Aorta (tissue), 5 donors: Measurements from ENCODE around the gene TRABD2B. TPM values are rescaled to one million over a fixed set of nuclear protein-coding genes. Genes with fewer than 3 reads are reported as not detected.

Experiments
- ATAC-seq: fragments of 200-7000 bp; cut with Tn5 transposase; one replicate; pipeline ENCODE4 v1.9.1; 2022; ENCODE audit warnings: moderate library complexity; ENCODE audit not compliant: low FRiP score
- DNase-seq, 2 donors: peaks; one replicate each; pipeline ENCODE4 v3.0.0-alpha.2; 2020
- H3K27ac ChIP-seq, 2 donors: one replicate each; pipeline ENCODE4 v1.5.1; 2013; ENCODE audit warnings: low read length in 2 of 2, mild to moderate bottlenecking in 2 of 2, moderate library complexity in 2 of 2, control low read depth in 1 of 2, inconsistent platforms in 1 of 2, low read depth in 1 of 2
- H3K27me3 ChIP-seq, 2 donors: one replicate each; pipeline ENCODE4 v1.6.1; 2013; ENCODE audit warnings: control low read depth in 1 of 2, low read length in 1 of 2, mild to moderate bottlenecking in 1 of 2, moderate library complexity in 1 of 2; ENCODE audit not compliant: insufficient read depth in 2 of 2, control insufficient read depth in 1 of 2
- H3K36me3 ChIP-seq, 2 donors: one replicate each; pipeline ENCODE4 v1.6.1; 2013; ENCODE audit warnings: control low read depth in 1 of 2, low read length in 1 of 2, mild to moderate bottlenecking in 1 of 2; ENCODE audit not compliant: insufficient read depth in 2 of 2, control insufficient read depth in 1 of 2
- H3K4me1 ChIP-seq, 2 donors: one replicate each; pipeline ENCODE4 v1.6.1; 2013; ENCODE audit warnings: low read length in 2 of 2, control low read depth in 1 of 2, mild to moderate bottlenecking in 1 of 2, moderate library complexity in 1 of 2; ENCODE audit not compliant: insufficient read depth in 2 of 2, control insufficient read depth in 1 of 2
- H3K4me3 ChIP-seq, 2 donors: one replicate each; pipeline ENCODE4 v1.5.1; 2013; ENCODE audit warnings: low read length in 2 of 2, control low read depth in 1 of 2, mild to moderate bottlenecking in 1 of 2
- H3K9me3 ChIP-seq: one replicate; pipeline ENCODE4 v1.6.1; 2013; ENCODE audit warnings: mild to moderate bottlenecking, low read length; ENCODE audit not compliant: control insufficient read depth
- WGBS, 2 donors: extraction: QIAGEN DNeasy Blood & Tissue Kit; methylation state at CpG; one replicate each; pipeline ENCODE4 v1.1.7; 2013; 5-methylcytosine and 5-hydroxymethylcytosine counted together
- intact Hi-C, 2 donors: fragments of 100-400 bp; cut with DNase I; formaldehyde crosslinking; loops; one replicate each; pipeline versions ENCODE4 v1.14.2 to v1.15.0; 2022
- polyA plus RNA-seq, 2 donors: library from polyadenylated mRNA; stranded (reverse); fragments of 200-250 nt; gene quantifications; one replicate each; pipeline ENCODE4 v1.2.3, GENCODE V29; 2013
- total RNA-seq, 2 donors: library from RNA; stranded (reverse); fragmentation: NEBNext Ultra II Directional; extraction: Animal tissue kit (Norgen Biotek cat#: 25700); gene quantifications; one replicate each; pipeline ENCODE4 v1.2.1, GENCODE V29; 2021
- donor health status: healthy with polysubstance abuse.
- donor health status: Bipolar disorder and iron deficiency.
- donor health status: DM: no; HTN: no; CAD: no.
- donor health status: DM: no; HTN: no; CAD: no.
- donor health status: DM: yes; HTN: yes; CAD: no.

The TRABD2B gene
- total and polyA plus RNA-seq, 4 donors, result 6.0 to 13.3 (median 8.5) TPM

- Histone ChIP-seq H3K27ac (no peak overlapping the region), H3K4me3 (no peak overlapping the region), H3K36me3 (peaks cover 0 to 2% of the 10 kb centered on the region in 2 donors), H3K4me1 (peaks cover 0 to 2% of the 10 kb centered on the region in 2 donors), H3K9me3 (no peaks in the 10 kb centered on the region), H3K27me3 (no peaks in the 10 kb centered on the region)
- no peak for ATAC-seq
- 94 to 97% methylated on average over 3 of the region's 3 CpGs for WGBS, 2 donors
- no peak for DNase-seq
- intact Hi-C loops, result no loop called here
These were observed 77.9 kb downstream of the TRABD2B start for GRCh38 chr1:47919113-47919833.

GRCh38 chr1:47918257-47918867, 78.8 kb downstream of the TRABD2B start:
- WGBS, 2 donors, result 53 to 57% methylated on average over 8 of the region's 8 CpGs
- Histone ChIP-seq H3K9me3 (no peaks in the 10 kb centered on the region), H3K36me3 (peaks cover 0 to 2% of the 10 kb centered on the region in 2 donors), H3K27ac (no peak overlapping the region), H3K27me3 (no peaks in the 10 kb centered on the region), H3K4me3 (no peak overlapping the region), H3K4me1 (peaks cover 0 to 2% of the 10 kb centered on the region in 2 donors)
- ATAC-seq, result no peak
- DNase-seq, result no peak
- intact Hi-C loops, result no loop called here

GRCh38 chr1:47917687-47918086, 79.5 kb downstream of the TRABD2B start:
- intact Hi-C loops, result no loop called here
- no peaks in the 10 kb centered on the region for H3K9me3 ChIP-seq

GRCh38 chr1:47915677-47916353, 81.4 kb downstream of the TRABD2B start:
- Histone ChIP-seq H3K27me3 (no peaks in the 10 kb centered on the region), H3K9me3 (no peaks in the 10 kb centered on the region), H3K4me3 (no peak overlapping the region), H3K4me1 (peaks cover 0 to 2% of the 10 kb centered on the region in 2 donors), H3K36me3 (peaks cover 0 to 2% of the 10 kb centered on the region in 2 donors), H3K27ac (no peak overlapping the region)
- ATAC-seq (no peak), DNase-seq (no peak)
- intact Hi-C loops, result no loop called here
- WGBS, 2 donors, result 84 to 86% methylated on average over 13 of the region's 13 CpGs

More at GRCh38 chr1:47917687-47918086, 79.5 kb downstream of the TRABD2B start:
- H3K4me1 ChIP-seq, result peaks cover 0 to 2% of the 10 kb centered on the region in 2 donors
- WGBS, 2 donors, result 95 to 98% methylated on average over 3 of the region's 3 CpGs
- no peaks in the 10 kb centered on the region for H3K27me3 ChIP-seq
- peaks cover 0 to 2% of the 10 kb centered on the region in 2 donors for H3K36me3 ChIP-seq
- DNase-seq (no peak), ATAC-seq (no peak)
- H3K27ac ChIP-seq, result no peak overlapping the region
- H3K4me3 ChIP-seq, result no peak overlapping the region

- Histone ChIP-seq H3K4me3 (no peak overlapping the region), H3K36me3 (peaks cover 0 to 2% of the 10 kb centered on the region in 2 donors), H3K27me3 (no peaks in the 10 kb centered on the region), H3K4me1 (no peaks in the 10 kb centered on the region), H3K27ac (no peak overlapping the region), H3K9me3 (no peaks in the 10 kb centered on the region)
- intact Hi-C loops, result no loop called here
- DNase-seq (no peak), ATAC-seq (no peak)
- 96 to 98% methylated on average over 8 of the region's 8 CpGs for WGBS, 2 donors
These were observed 82.1 kb downstream of the TRABD2B start for GRCh38 chr1:47914952-47915676.

- H3K4me1 ChIP-seq, result no peaks in the 10 kb centered on the region
- peaks cover 0 to 2% of the 10 kb centered on the region in 2 donors for H3K36me3 ChIP-seq
- DNase-seq (no peak), ATAC-seq (no peak)
- H3K4me3 ChIP-seq, result no peak overlapping the region
- no peaks in the 10 kb centered on the region for H3K9me3 ChIP-seq
- intact Hi-C loops, result no loop called here
- H3K27me3 ChIP-seq, result no peaks in the 10 kb centered on the region
- 96% methylated on average over 13 of the region's 13 CpGs for WGBS, 2 donors
- no peak overlapping the region for H3K27ac ChIP-seq
These were observed 82.8 kb downstream of the TRABD2B start for GRCh38 chr1:47914218-47914938.

GRCh38 chr1:47913225-47913823, 83.9 kb downstream of the TRABD2B start:
- Histone ChIP-seq H3K4me3 (no peak overlapping the region), H3K9me3 (no peaks in the 10 kb centered on the region), H3K27me3 (no peaks in the 10 kb centered on the region), H3K27ac (no peak overlapping the region), H3K36me3 (no peaks in the 10 kb centered on the region), H3K4me1 (no peaks in the 10 kb centered on the region)
- intact Hi-C loops, result no loop called here
- DNase-seq (no peak), ATAC-seq (no peak)
- 96 to 98% methylated on average over 10 of the region's 10 CpGs for WGBS, 2 donors

GRCh38 chr1:47912756-47913155, 84.4 kb downstream of the TRABD2B start:
- no peak overlapping the region for H3K4me3 ChIP-seq
- no peaks in the 10 kb centered on the region for H3K27me3 ChIP-seq
- WGBS, 2 donors, result 45 to 48% methylated on average over 4 of the region's 4 CpGs
- intact Hi-C loops, result no loop called here
- no peaks in the 10 kb centered on the region for H3K9me3 ChIP-seq
- H3K4me1 ChIP-seq, result no peaks in the 10 kb centered on the region
- no peak overlapping the region for H3K27ac ChIP-seq
- ATAC-seq, result no peak
- no peak for DNase-seq
- H3K36me3 ChIP-seq, result no peaks in the 10 kb centered on the region
